ENCODE measurements around the gene POLR2E.
A peak's percentile ranks its signal among the peaks of the same experiment; 100 is the strongest.
"Not testable (repeated sequence)": the region's sequence is repeated elsewhere in the genome, so short reads cannot be mapped to it uniquely, and the experiment has no call there.

The POLR2E gene

GRCh38 chr19:1094978-1095701 lies at the start of gene POLR2E:
Gene POLR2E, minus strand, starts transcription at chr19:1095375. Its CDS starts 60 bp downstream, at chr19:1095315.
- peak; percentile 79 to 99 (median 97) for DNase-seq

- DNase-seq: no peak
Observed at GRCh38 chr19:1144741-1145140, 49.6 kb upstream of the POLR2E start.

GRCh38 chr19:1143828-1144399 lies 48.7 kb upstream of the POLR2E start:
- no peak for DNase-seq

- no peak for DNase-seq
Observed at GRCh38 chr19:1141944-1142343, 46.8 kb upstream of the POLR2E start.

- DNase-seq: no peak
Observed at GRCh38 chr19:1140272-1141027, 45.3 kb upstream of the POLR2E start.

GRCh38 chr19:1139126-1139525 lies 44.0 kb upstream of the POLR2E start:
- no peak for DNase-seq

GRCh38 chr19:1138121-1138520 lies 42.9 kb upstream of the POLR2E start:
- DNase-seq: no peak

- DNase-seq: no peak
Observed at GRCh38 chr19:1136621-1137317, 41.6 kb upstream of the POLR2E start.

- no peak for DNase-seq
Observed at GRCh38 chr19:1136201-1136600, 41.0 kb upstream of the POLR2E start.

GRCh38 chr19:1135454-1135853 lies 40.3 kb upstream of the POLR2E start:
- DNase-seq: no peak

GRCh38 chr19:1134431-1134830 lies 39.3 kb upstream of the POLR2E start:
- no peak for DNase-seq

- DNase-seq: no peak
Observed at GRCh38 chr19:1133471-1133929, 38.3 kb upstream of the POLR2E start.

GRCh38 chr19:1132552-1133383 lies 37.6 kb upstream of the POLR2E start:
- DNase-seq: peak in 1 of 56 donors; percentile 6

GRCh38 chr19:1131718-1132551 lies 36.8 kb upstream of the POLR2E start:
- peak in 18 of 56 donors; percentile 3 to 63 (median 18) for DNase-seq

GRCh38 chr19:1130771-1131717 lies 35.9 kb upstream of the POLR2E start:
- DNase-seq: no peak

GRCh38 chr19:1129535-1129934 lies 34.4 kb upstream of the POLR2E start:
- no peak for DNase-seq

- DNase-seq: not testable (repeated sequence)
Observed at GRCh38 chr19:1129084-1129483, 33.9 kb upstream of the POLR2E start.

- DNase-seq: no peak
Observed at GRCh38 chr19:1128106-1128505, 32.9 kb upstream of the POLR2E start.

Data from nucleus accumbens (tissue), 56 donors.